NCI-H345 (cell line): ENCODE results near the gene DBNL.
"Not testable (repeated sequence)": the region's sequence is repeated elsewhere in the genome, so short reads cannot be mapped to it uniquely, and the experiment has no call there.

Source experiments
- DNase-seq: peaks from one replicate; lab custom pipeline; 2025; lab: John Stamatoyannopoulos, UW

Gene DBNL

DNA sequence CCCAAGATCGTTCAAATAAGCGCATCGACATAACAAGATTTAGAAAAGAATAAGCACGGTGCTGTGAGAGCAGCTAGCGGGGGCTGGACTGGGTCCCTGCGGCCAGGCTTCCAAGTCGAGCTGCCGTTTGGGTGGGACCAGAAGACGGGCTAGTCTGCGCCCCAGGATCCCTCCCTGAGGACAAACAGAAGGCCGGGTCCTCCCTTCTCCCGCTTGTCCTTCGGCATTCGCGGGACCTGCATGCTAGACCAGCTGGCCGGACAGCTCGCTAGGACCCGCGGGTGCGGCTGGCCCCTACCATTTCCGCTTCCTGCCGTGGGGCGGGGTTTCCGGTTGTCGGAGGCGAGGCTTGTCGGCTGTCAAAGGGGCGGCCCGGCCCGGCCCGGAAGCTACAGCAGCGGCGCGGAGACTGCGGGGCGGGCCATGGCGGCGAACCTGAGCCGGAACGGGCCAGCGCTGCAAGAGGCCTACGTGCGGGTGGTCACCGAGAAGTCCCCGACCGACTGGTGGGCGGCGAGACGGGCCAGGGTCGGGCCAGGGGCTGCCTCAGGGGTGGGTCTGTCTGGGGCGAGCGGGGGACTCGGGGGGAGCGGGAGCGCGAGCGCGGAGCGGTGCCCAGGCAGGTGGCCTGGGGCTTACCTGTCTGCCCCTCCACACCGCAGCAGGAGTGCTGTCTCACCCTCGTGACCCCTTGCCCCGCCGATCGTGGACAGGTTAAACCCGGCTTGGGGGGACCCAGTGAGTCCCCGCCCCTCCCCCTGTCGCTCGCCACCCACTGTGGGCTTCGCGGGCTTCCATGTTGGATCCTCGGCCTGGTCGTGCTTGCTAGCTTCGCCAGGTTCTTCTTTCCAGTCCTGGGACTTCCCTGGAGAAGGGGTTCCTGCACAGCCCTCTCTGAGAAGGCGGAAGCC is at the start of gene DBNL:
TSS of gene DBNL (plus strand) at position 388 of the 911 bp plus-strand sequence. CDS start at position 424, 36 bp downstream.
- DNase-seq: peak; percentile 89

DNA sequence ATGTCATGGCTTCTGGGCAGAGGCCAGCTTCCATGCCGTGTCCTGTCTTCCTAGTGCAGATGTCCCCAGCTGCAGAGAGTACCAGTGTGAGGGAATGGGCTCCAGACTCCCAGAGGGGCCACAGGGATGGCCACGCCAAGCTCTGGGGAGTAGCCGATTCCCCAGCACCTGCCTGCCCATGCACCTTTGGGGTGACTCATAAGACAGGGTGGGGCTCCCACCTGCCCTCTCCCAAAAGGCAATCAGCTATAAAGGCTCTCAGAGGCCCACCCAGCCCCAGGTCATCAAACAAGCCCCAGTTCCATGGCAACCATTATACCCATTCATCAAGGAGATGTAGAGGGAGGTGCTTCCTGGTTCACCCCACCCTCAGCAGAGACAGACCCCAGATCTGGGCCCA is 47.0 kb upstream of the DBNL start, which contains the start of gene SPDYE1:
TSS of gene SPDYE1 (plus strand) at position 366 of the 400 bp plus-strand sequence. CDS start 2,053 bp downstream, outside the sequence.
- not testable (repeated sequence) for DNase-seq

DNA sequence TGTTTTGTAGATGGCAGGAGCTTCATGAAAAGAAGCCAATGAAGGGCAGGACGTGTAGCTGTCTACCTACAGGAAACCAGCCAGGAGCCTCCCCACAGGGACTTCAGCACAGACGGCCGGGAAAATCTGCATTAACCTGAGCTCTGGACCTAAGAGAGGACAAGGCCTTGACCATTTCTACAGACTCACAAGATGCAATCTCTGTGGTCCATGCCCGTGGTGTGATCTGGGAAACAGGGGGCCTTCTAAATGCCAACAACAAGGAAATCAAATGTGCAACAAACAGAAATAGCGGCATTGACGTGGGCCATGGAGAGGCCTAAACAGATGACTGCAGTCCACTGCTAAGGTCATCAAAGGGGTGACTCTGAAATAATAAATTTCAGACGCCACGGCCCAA is 32.4 kb upstream of the DBNL start:
- DNase-seq: not testable (repeated sequence)

DNA sequence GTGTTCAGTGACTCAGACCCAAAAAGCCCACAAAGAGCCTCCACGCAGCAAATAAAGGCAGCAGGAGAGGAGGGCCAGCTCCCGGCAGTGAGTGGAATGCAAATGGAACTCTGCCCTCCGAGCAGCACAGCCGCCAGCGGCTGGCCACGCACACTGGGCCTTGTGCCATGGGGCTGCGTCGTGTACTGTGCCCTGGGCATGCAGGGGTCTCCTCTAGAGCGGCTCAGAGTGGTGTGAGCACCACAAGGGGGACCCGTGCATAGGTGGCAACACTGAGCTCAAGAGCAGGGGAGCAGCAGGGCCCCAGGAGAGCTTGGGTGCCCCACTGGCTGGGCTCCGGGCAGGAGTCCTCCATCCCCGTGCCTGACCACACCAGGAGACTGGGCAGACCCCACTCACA is 29.4 kb upstream of the DBNL start:
- not testable (repeated sequence) for DNase-seq

DNA sequence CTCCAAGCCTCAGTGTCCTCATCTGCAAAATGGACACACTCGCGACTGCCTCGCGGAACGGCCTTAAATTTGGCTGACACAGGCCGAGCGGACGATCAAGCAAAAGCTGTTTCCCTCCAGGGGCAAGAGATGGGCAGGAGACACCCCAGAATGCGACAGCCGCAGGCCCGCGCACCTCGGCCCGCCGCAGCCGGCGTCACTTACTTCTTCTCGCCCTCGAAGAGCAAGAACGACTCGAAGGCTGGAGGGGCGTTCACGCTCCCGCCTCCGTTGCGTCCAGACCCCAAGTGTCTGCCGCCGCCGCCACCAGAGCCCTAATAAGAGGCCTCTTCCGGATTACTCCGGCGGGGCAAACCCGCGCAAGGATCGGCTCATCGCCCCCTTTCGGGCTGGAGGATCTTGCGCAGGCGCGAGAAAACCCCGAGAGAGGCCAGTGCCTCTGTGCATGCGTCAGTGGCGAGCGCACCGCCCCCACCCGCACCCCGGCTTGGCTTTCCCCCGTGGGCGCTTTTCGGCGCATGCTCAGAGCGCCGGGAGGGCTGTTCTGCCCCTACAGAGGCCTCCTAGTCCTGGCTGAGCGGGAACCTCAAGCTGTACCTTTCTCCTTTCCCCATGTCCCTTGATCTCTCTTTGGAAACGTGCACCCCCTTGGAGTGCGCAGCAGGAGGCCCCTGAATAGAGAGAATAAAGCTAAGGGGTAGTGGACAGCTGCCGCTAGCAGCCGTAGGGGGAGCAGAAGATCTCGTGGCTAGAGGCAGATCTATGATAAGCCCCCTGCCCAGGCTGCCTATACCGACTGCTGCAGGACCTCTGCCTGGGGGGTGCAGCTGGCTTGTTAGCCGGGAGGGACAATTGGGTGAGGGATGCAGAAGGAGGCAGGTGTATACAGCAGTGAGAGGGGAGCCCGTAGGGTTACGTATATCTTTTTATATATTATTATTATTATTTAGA is 25.4 kb upstream of the DBNL start:
- peak; percentile 98 for DNase-seq

DNA sequence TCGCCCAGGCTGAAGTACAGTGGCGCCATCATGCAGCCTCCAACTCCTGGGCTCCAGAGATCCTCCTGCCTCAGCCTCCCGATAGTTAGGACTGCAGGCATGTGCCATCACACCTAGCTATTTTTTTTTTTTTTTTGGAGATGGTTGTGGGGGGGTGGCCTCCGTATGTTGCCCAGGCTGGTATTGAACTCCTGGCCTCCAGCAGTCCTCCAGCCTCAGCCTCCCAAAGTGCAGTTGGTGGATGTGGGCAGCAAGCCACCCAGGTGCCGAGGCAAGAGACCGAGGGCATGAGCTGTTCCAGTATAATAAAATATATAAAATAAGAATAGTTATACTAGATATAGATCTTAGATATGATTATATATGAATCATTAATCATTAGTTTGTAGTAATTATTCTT is 24.7 kb upstream of the DBNL start:
- not testable (repeated sequence) for DNase-seq

DNA sequence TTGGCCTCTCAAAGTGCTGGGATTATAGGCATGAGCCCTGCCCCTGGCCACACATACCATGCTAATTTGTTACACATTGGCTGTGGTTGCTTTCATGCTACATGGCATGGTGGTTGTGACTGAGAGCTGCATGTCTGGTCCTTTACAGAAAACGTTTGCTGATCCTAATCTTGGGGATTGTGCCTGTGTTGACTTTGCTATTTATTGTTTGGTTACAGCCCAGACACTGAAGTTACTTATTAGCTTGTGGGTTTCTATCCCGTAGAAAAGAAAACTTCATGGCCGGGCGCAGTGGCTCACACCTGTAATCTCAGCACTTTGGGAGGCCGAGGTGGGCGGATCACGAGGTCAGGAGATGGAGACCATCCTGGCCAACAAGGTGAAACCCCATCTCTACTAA is 22.4 kb upstream of the DBNL start:
- DNase-seq: not testable (repeated sequence)

DNA sequence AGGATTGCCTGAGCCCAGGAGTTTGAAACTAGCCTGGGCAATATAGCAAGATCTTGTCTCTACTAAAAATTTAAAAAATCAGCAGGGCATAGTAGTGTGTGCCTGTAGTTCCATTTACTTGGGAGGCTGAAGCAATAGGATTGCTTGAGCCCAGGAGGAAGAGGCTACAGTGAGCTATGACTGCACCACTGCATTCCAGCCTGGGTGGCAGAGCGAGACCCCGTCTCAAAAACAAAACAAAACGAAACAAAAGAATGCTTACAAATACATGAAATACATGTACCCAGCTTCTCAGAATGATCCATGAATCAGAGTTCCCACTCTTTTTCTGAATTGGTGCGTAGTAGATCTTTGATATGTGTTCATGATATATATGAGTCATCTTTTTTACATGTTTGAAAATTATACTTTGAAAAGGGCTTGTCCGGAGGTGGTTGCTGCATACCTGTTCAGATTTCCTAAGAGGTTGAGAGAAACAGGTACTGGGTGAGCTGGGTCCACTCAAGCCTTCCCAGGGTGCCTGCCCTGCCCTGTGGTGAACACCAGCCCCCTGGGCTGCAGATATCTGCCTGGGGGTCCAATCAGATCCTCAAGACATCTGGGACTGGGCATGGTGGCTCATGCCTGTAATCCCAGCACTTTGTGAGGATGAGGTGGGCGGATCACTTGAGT is 21.6 kb upstream of the DBNL start:
- not testable (repeated sequence) for DNase-seq

DNA sequence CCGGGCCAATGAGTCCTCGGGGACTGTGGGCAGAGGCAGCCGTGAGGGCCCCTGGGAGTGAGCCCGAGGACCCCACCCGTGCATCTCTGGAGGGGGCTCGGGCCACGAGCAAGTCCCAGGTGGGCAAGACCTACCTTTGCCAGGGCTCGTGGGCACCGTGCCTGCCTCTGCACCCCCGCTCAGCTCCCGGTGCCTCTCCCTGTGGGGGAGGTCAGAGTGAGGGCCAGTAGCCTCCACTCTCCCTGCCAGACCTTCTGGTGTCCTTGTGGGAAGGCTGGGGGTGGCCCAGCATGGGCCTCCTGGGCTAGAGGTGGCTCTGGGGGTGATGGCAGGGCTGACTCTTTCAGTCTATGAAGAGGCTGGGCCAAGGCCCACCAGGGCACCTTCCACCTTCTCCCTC is 15.1 kb upstream of the DBNL start:
- not testable (repeated sequence) for DNase-seq

DNA sequence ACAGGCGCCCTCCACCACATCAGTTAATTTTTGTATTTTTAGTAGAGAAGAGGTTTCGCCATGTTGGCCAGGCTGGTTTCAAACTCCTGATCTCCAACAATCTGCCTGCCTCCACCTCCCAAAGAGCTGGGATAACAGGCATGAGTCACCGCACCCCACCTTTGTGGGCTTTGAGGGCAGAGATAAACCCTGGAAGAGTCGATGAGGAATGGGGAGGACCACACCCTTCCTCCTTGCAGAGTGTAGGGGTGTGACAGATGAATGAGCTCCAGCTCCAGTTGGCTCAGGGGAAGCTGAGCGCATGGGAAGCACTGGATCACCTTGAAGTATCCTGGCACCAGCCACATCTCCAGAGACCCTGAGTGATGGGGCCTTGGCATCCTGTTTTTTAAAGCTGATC is 14.5 kb upstream of the DBNL start:
- not testable (repeated sequence) for DNase-seq

DNA sequence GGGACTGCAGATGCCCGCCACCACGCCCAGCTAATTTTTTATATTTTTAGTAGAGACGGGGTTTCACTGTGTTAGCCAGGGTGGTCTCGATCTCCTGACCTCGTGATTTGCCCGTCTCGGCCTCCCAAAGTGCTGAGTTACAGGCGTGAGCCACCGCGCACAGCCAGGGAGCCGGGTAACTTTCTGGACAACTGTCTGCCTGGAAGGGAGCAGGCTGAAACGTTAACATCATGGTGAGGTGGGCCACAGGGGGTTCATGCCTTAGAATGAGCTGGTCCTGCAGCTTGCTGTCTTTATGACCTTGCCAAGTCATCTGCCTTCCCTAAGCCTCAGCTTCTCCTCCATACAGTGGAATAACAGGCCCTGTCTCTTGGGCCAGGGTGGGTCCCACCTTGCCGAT is 13.2 kb upstream of the DBNL start:
- DNase-seq: not testable (repeated sequence)

DNA sequence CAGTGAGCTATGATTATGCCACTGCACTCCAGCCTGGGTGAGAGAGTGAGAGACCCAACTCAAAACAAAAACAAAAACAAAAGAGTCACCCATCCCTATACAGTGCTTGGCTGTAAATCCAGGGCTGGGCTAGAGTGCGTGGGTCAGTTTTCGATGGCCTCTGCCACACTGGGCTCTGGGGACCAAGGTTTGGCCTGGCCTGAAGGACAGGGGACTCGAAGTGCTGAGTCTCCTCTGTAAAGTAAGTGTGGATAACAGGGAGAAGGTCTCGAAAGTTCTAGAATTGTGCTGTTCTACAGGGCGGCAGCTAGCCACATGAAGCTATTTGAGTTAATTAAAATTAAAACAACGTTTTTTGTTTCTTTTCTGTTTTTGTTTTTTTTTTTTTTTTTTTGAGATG is 12.5 kb upstream of the DBNL start:
- DNase-seq: not testable (repeated sequence)

DNA sequence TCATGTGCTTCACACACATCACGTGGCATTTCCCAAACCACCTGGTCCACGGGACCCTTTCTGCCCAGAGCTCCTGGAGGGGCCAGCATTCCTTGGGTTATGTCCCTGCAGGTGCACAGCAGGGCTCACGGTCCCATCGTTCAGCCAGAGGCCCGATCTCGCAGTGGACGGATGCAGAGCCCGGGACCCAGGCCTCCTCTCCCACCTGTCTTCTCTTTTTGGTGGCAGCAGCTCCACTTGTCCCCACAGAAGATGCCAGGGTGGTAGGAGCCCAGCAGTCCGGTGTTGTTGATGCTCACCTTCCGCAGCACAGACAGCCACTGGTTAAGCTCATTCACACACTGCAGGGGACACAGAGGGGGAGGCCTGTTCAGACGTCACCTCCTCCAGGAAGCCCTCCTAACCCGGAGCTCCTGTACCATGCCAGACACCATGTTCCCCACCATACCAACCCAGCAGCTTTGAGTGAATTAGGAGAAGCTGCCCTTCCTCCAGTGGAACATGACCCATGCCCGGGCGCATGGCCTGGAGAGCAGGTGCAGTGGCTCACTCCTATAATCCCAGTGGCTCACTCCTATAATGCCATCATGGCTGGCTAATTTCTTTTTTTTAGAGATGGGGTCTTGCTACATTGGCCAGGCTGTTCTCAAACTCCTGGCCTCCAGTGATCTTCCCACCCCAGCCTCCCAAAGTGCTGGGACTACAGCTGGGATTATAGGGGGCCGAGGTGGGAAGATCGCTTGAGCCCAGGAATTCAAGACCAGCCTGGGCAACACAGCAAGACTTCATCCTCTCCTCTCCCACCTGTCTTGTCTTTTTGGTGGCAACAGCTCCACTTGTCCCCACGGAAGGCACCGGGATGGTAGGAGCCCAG is 10.3 kb upstream of the DBNL start:
- DNase-seq: not testable (repeated sequence)

DNA sequence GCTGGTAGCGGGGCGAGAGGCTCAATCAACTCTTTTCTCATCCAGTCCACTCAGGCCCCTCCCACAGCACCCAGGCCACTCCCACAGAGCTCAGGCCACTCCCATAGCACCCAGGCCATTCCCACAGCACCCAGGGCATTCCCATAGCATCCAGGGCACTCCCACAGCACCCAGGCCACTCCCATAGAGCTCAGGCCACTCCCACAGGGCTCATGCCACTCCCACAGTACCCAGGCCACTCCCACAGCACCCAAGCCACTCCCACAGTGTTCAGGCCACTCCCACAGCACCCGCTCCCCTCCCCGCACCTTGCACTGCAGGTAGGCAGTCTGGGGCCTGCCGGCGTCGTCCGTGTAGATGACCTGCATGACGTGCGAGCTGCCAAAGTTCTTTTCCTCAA is 8.1 kb upstream of the DBNL start:
- DNase-seq: not testable (repeated sequence)

DNA sequence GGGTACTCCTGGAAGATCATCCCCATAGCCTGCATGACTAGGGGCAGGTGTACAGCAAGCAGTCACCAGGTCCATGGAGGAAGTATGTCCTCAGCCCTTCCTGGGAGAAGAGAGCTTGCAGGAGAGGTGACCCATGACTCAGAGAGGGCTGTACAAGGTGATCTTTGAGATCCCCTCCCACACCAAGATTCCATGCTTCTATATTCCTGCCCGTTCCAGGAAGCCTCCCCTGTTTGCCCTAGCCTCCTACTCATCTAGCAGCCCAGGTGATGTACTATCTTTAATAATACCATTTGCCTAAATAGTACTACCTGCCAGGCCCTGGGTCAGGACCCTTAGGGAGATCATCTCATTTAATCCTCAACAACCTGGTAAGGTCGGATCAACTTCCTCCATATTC is 6.6 kb upstream of the DBNL start:
- not testable (repeated sequence) for DNase-seq

DNA sequence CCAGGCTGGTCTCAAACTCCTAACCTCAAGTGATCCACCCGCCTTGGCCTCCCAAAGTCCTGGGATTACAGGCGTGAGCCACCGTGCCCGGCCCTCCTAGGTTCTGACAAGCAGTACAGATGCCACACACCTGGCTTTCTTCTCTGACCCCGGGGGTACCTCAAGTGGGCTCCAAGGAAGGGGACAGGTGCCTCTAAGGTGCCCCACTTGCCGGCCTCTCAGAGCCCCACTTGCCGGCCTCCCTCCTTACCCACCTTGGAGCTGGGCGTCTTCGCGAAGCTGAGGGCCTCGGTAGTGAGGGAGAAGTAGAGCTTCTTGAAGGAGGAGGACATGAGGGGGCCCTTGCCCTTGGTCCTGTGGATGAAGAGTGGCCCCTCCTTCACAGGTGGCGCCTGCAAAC is 5.9 kb upstream of the DBNL start:
- DNase-seq: not testable (repeated sequence)

DNA sequence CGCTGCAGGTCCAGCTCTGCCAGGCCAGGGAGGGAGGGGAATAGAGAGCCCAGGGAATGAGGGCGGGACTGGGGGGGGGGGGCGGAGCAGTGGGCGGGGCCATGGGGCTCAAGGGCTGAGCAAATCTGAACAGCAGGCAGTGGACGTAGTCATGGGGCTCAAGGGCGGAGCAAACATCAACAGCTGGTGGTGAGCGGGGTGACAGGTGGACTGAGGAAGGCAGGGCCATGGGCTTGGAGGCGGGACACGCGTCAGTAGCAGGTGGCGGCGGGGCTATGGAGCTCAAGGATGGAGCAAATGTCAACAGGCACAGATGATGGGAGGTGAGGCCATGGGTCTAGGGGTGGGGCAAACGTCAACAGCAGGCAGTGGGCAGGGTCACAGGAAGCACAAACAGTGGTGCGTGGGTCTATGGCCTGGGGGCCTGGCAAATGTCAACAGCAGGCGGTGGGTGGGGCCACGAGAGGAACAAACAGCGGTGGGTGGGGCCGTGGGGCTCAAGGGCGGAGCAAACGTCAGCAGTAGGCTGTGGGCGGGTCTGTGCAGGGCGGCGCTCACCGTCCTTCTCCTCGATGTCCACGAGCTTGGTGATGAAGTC is 5.4 kb upstream of the DBNL start:
- peak; percentile 91 for DNase-seq

DNA sequence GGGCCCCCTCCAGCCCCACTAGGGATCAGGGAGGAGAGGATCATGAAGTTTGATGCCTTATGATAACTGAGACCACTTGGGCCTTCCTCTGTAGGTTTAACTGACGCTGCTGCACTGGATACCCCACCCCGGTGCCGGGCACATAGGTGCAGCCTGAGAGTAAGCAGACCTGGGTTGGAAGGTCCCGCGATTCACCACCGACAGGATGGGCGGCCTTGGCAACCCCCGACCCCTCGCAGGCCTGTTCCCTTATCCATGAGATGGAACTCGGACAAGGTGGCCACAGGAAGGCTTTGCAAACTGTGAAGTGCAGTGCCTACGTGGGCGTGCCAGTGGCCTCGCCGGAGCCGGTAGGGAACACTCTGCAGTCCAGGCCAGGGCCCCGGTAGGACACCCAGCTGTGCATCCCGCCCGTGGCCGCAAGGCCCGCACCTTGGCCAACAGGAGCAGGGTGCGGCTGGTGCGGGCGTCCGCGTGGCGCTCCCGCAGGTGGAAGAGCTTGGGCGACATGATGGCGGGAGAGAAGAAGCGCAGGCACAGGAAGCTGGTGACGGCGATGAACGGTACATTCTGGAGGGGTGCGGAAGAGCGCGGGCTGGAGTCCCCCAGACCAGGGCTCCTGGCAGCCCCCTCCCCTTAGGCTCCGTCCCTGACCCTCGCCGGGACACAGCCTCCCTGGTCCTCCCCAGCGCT is 4.6 kb upstream of the DBNL start:
- not testable (repeated sequence) for DNase-seq

DNA sequence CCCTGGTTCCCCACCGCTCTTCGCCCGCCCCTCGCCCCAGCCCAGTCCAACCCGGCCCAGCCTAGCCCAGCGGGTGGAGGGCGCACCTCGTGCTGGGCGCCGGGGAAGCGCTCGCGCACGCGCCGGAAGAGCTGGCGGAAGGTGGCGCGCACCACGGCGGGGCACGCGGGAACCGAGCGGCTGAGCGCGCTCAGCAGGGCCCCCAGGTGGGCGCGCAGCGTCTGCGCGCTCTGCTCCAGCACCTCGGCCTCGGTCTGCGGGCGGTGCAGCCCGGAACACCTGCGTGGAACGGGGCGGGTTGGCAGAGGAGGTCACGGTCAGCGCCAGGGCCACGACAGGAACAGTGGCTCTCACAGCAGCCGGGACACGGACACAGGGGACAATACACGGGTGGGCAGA is 4.0 kb upstream of the DBNL start:
- DNase-seq: peak; percentile 42

DNA sequence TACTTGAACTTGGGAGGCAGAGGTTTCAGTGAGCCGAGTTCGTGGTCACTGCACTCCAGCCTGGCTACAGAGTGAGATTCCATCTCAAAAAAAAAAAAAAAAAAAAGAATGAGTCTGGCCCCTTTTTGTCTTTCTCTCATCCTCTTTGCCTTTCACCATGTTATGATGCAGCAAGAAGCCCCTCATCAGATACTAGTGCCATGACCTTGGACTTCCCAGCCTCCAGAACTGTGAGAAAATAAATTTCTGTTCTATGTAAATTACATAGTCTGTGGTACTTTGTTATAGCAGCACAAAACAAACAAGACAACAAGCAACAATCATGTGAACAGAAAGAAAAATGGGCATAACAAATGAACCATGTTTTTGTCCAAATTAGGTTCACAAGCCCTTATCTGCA is 2.3 kb upstream of the DBNL start:
- DNase-seq: no peak
